Femur (tissue), 1 donor: ENCODE measurements around the gene MTUS2.
A peak's percentile ranks its signal among the peaks of the same experiment; 100 is the strongest.

ENCODE experiments used
- DNase-seq: peaks from one replicate; pipeline ENCODE4 v3.0.0-alpha.2; 2017

Gene MTUS2

GRCh38 chr13:28820099-28821051 is at the start of gene MTUS2:
MTUS2 (plus strand) TSS chr13:28820339.
- no peak for DNase-seq

DNA sequence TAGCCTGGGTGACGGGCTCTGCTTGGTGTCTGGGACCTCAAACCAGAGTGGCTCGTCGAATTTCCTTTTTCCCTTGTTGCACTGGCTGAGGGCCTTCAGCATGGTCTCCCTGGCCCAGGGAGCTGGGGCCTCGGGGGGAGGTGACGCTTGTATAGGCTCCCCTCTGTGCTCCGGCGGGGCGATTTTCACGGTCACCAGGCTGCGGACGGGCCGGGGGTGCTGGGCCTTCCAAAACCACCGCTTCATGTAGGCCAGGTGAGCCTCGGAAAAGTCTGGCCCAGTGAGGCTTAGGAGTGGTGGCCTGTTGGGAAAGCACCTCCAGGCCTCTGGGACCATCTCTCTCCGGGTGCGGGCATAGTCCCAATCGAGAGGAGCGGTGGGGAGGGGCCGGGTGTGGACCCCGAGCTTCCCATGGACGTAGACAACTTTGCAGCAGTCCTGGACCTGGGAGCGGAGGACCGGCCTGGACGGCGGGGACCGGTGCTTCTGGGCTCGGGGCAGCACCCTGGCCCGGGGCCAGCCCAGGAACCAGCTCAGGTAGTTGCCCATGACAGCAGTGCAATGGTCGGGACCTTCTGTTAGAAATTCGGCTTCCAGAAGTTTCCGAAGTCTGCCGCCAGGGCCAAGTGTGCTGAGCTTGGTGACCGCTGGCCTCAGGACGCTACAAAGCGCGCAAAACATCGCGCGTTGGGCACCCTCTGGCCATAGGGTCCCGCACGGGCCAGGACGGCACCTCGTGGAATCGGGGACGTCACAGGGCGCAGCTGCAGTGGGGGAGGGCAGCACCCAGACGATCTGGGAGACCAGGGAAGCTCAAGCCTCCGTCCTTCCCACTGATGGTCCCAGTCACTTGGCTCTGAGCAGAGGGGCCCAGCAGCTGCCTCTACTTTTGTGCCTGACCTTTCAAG is 41.6 kb upstream of the MTUS2 start:
- DNase-seq: no peak

DNA sequence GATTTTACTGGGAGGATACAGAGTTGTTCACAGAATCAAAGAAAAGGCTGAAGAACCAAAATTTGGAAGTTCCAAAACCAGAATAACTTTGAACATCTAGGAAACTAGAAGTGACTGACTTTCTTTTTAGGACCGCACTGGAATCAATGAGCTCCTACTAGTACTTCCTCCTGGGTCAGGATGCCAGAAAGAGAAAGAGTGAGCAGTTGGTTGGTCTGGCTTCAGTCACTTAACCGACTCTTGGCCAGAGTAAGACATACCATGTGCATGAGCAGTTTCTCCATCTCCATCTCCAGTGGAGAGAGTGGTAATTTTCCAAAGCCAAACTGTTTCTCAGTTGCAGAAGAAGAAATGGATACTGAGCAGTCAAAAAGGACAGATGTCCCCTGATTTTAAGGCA is 27.1 kb upstream of the MTUS2 start:
- no peak for DNase-seq

- no peak for DNase-seq
Observed at GRCh38 chr13:28794396-28794795, 25.7 kb upstream of the MTUS2 start.

DNA sequence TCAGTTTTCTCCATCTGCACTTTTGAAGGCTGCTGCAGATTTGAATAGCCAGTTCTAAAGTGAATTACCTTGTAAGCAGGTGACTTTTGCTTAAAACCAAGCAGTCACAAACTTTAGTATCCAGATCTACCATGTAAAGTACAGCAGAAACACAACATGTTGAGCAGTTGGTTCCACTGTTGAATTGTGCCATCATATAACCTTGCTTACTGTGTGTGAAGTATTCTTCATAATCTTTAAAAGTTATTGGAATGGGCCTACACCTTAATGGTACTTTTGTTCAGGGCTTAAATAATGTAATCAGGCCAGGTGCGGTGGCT is 23.2 kb upstream of the MTUS2 start:
- no peak for DNase-seq

DNA sequence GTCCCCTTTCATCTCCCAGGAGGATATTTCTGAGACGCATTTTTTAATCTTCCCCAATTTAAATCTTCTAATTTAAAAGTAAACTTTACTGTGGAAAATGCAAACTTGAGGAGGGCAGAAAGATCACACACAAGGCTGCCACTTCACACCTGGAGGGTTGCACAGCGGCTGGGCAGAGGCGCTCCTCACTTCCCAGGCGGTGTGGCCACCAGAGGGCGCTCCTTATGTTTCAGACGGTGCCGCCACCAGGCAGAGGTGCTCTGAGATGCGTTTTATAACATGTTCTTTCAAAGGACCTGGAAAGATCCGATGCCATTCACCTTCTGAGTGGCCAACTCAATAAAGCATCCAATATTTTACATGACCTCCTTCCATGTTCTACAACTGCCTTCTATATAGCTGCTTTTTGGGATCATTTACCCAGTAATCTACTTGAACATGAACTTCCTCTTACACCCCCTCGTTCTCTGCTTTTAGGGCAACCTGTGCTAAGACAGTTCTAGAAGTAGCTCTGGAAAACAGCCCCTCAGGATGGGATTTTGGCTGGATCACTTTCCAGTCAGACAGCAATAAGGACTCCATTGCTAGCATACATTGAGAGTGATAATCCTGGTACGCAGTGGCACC is 14.8 kb upstream of the MTUS2 start:
- DNase-seq: no peak

DNA sequence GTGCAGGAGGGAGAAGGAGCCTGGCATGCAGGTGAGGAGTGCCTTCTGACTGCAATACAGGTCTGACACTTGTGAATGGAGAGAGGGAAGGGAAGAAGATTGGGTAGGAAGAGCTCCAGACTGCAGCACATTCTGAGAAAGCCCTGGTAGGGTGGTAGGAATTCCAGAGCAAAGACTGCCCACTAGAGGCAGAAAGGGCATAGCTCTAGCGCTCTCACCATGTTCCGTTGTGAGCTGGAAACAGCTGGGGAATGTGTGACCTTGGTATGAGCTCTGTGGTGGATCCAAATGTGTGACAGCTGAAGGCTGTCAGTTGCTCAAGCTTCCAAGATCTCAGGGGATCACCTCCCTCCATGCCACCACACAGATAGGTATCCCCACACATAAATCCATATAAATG is 2.9 kb upstream of the MTUS2 start:
- DNase-seq: no peak

- no peak for DNase-seq
Observed at GRCh38 chr13:28819046-28819730, 951 bp upstream of the MTUS2 start.

DNA sequence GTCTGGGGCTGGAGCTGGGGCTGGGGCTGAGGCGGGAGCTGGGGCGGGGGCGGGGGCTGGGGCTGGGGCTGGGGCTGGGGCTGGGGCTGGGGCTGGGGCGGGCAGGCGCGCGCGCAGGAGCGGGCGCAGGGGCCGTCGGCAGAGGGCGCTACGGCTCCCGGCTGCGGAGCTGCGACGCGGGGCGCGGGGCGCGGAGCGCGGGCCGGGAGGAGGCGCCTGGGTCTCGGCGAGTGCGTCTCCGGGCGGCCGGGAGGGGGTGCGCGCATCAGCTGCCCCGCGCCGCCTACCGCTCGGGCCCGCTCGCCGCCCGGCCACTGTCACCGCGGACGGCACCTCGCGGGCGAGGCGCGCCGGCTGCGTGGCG is 422 bp upstream of the MTUS2 start:
- peak; percentile 51 for DNase-seq

- no peak for DNase-seq
Observed at GRCh38 chr13:28822151-28822550, 2.0 kb downstream of the MTUS2 start.

- DNase-seq: no peak
Observed at GRCh38 chr13:28822801-28823200, 2.7 kb downstream of the MTUS2 start.

DNA sequence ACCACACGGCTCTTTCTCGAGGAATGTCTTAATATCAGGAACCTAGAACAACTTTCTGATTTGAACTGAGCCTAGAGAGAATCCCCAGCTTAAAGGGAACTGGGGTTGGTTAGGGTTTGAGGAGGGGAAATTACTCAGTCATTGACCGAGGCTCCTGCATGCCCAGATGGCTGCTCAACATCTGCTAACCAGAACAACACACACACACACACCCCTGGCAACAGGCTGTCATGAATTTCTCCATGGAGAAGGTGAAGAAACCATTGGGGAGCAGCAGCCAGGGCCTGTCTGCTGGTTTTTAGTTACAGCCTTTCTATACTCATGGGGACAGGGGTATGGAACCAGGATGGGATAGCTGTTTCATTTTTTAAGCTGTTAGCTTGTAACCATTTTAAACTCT is 5.2 kb downstream of the MTUS2 start:
- no peak for DNase-seq

- no peak for DNase-seq
Observed at GRCh38 chr13:28826368-28826767, 6.2 kb downstream of the MTUS2 start.

GRCh38 chr13:28830580-28830979 is 10.4 kb downstream of the MTUS2 start:
- DNase-seq: no peak

DNA sequence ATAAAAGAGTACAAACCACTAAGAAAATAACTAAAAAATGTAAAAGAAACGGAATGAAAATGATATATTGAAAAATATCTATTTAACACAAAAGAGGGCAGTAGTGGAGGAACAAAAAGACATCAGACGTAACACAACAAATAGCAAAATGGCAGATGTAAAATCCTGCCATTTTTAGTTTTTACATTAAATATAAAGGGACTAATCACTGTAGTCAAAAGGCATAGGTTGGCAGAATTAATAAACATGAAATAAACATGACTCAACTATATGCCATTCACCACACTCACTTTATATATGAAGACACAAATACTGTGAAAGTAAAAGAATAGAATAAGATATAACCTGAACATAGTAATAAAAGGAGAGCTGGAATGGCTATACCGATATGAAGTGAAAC is 11.0 kb downstream of the MTUS2 start:
- no peak for DNase-seq

GRCh38 chr13:28837111-28837510 is 17.0 kb downstream of the MTUS2 start:
- no peak for DNase-seq

DNA sequence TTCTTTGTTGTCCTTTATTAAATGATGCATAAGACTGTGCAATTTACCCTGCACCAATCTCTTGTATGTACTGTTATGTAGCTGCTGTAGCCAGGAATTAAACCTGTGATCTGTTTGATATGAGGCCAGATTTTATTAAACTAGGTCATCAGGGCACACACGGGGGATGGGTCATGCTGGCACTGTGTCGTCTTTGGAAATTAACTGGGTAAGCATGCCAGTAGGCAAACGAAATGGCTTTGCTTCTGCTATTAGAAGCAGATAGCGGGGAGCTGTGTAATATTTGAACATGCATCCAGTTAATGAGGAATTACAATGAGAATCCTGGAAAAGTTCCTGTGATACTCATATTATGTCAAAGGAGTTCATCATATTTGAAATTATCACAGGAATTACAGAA is 23.5 kb downstream of the MTUS2 start:
- no peak for DNase-seq

DNA sequence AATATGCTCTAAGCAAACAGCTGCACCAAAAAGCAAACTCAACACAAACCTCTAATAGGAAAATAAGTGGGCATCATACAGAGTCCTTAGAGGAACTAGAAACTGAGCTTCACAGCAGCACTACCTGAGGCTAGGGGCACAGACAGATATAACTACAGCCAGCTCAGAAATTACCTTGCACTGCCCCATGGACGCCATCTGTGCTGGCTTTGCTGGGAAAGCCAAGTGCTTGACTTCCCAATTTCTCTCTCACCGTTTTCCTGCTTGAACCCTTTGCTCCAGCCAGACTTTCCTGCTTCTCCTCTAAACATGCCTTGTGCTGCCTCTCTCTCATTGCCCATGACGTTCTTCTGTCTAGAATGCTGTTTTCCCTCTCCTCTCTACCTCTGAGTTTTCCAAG is 29.3 kb downstream of the MTUS2 start:
- DNase-seq: no peak

GRCh38 chr13:28850226-28850625 is 30.1 kb downstream of the MTUS2 start:
- no peak for DNase-seq

- no peak for DNase-seq
Observed at GRCh38 chr13:28851422-28851821, 31.3 kb downstream of the MTUS2 start.

GRCh38 chr13:28854657-28855056 is 34.5 kb downstream of the MTUS2 start:
- DNase-seq: no peak

- DNase-seq: no peak
Observed at GRCh38 chr13:28856287-28856686, 36.1 kb downstream of the MTUS2 start.

GRCh38 chr13:28859069-28859468 is 38.9 kb downstream of the MTUS2 start:
- no peak for DNase-seq
